Endothelial cell (in vitro differentiated cells): ENCODE data around the gene ELOA. TPM values are rescaled to one million over a fixed set of nuclear protein-coding genes. Genes with fewer than 3 reads are reported as not detected.

Experiments used
- DNase-seq: peaks from one replicate; pipeline ENCODE4 v3.0.0; 2021; ENCODE audit warnings: low spot score
- H3K27ac Mint-ChIP-seq: one replicate; pipeline ENCODE4 v1.8.0; 2021; ENCODE audit warnings: mixed read lengths, inconsistent platforms; ENCODE audit not compliant: unreplicated experiment
- H3K27me3 Mint-ChIP-seq: one replicate; pipeline ENCODE4 v1.8.0; 2021; ENCODE audit warnings: mild to moderate bottlenecking, moderate library complexity, mixed read lengths, inconsistent platforms; ENCODE audit not compliant: unreplicated experiment
- H3K36me3 Mint-ChIP-seq: one replicate; pipeline ENCODE4 v1.8.0; 2021; ENCODE audit warnings: mild to moderate bottlenecking, low read depth, mixed read lengths, inconsistent platforms; ENCODE audit not compliant: unreplicated experiment
- H3K4me1 Mint-ChIP-seq: one replicate; pipeline ENCODE4 v1.8.0; 2021; ENCODE audit warnings: mild to moderate bottlenecking, mixed read lengths, inconsistent platforms; ENCODE audit not compliant: unreplicated experiment
- H3K4me3 Mint-ChIP-seq: one replicate; pipeline ENCODE4 v1.8.0; 2021; ENCODE audit warnings: mild to moderate bottlenecking, mixed read lengths, inconsistent platforms; ENCODE audit not compliant: unreplicated experiment
- H3K9me3 Mint-ChIP-seq: one replicate; pipeline ENCODE4 v1.8.0; 2021; ENCODE audit warnings: mixed read lengths, inconsistent platforms; ENCODE audit not compliant: unreplicated experiment
- total RNA-seq: library from RNA; stranded (reverse); fragmentation: NEBNext Ultra II Directional; extraction: Animal tissue kit (Norgen Biotek cat#: 25700); gene quantifications from one replicate; pipeline ENCODE4 v1.2.1, GENCODE V29; 2021; ENCODE audit not compliant: unreplicated experiment
- TF ChIP-seq, protein P1 (sequence below): fragments of 200-600 bp; sonication (generic); IDR thresholded peaks from one replicate; pipeline ENCODE4 v1.5.0; 2021; ENCODE audit warnings: antibody characterized with exemption; ENCODE audit not compliant: unreplicated experiment

ELOA gene
- total RNA-seq, 1 donor from 2014 or later: 54.4 TPM

DNA sequence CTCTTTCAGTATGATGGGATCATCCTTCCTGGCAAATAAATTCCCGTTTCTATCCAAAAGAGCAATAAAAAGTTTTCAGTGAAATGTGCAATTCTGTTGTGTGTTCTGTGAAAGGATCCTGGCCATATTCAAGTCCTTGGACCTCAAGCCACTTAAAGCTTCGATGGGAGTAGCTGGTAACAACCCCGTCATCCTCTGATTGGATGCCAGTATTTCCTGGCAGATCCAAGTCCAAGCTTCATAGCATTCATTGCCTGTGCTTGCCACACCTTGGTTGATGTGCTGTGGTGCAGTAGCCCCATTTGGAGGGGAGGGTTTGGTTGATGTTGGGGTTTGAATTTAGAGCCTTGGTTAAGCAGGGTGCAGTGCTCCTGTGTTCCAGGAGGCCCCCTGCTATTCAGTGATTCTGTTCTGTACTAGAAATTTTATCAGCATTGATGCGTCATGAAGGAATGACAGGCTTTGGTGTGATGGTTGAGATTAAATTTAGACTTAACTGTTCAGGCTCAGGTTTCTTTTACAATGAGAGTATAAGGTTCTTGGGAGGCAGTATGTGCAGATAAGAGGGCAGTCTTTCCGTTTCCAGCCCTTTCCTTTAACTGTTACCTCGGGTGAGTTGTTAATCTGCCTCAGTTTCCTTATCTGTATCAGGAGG lies 46.8 kb upstream of the ELOA start:
- Mint-ChIP-seq H3K27me3 (peaks cover 1% of the 10 kb centered on the region), H3K9me3 (no peaks in the 10 kb centered on the region), H3K27ac (no peak overlapping the region), H3K4me3 (no peak overlapping the region), H3K36me3 (peaks cover 55% of the 10 kb centered on the region), H3K4me1 (peaks cover 40% of the 10 kb centered on the region)
- TF ChIP-seq, protein P1, sequence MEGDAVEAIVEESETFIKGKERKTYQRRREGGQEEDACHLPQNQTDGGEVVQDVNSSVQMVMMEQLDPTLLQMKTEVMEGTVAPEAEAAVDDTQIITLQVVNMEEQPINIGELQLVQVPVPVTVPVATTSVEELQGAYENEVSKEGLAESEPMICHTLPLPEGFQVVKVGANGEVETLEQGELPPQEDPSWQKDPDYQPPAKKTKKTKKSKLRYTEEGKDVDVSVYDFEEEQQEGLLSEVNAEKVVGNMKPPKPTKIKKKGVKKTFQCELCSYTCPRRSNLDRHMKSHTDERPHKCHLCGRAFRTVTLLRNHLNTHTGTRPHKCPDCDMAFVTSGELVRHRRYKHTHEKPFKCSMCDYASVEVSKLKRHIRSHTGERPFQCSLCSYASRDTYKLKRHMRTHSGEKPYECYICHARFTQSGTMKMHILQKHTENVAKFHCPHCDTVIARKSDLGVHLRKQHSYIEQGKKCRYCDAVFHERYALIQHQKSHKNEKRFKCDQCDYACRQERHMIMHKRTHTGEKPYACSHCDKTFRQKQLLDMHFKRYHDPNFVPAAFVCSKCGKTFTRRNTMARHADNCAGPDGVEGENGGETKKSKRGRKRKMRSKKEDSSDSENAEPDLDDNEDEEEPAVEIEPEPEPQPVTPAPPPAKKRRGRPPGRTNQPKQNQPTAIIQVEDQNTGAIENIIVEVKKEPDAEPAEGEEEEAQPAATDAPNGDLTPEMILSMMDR: no peak
- no peak for DNase-seq

DNA sequence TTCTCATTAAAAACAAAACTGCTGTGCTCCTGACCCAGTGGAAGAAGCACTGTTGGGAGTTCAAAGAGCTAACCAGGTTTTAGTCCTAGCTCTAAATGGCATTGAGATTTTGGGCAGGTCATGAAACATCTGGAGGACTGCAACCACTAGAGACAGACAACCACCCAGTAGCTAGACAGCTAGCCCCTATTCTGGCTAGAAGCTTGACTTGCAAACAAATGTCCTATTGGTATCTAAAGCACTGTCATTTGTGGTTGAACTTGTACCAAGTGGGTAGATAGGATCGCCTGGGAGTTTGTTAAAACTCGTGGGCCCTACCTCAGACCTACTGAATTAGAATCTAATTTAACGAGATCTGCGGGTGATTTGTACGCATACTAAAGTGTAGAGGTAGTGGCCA lies 44.8 kb upstream of the ELOA start:
- Mint-ChIP-seq H3K27me3 (no peaks in the 10 kb centered on the region), H3K36me3 (peaks cover 45% of the 10 kb centered on the region), H3K9me3 (no peaks in the 10 kb centered on the region), H3K4me1 (peaks cover 25% of the 10 kb centered on the region), H3K27ac (no peak overlapping the region), H3K4me3 (no peak overlapping the region)
- no peak for DNase-seq
- TF ChIP-seq, protein P1: no peak

DNA sequence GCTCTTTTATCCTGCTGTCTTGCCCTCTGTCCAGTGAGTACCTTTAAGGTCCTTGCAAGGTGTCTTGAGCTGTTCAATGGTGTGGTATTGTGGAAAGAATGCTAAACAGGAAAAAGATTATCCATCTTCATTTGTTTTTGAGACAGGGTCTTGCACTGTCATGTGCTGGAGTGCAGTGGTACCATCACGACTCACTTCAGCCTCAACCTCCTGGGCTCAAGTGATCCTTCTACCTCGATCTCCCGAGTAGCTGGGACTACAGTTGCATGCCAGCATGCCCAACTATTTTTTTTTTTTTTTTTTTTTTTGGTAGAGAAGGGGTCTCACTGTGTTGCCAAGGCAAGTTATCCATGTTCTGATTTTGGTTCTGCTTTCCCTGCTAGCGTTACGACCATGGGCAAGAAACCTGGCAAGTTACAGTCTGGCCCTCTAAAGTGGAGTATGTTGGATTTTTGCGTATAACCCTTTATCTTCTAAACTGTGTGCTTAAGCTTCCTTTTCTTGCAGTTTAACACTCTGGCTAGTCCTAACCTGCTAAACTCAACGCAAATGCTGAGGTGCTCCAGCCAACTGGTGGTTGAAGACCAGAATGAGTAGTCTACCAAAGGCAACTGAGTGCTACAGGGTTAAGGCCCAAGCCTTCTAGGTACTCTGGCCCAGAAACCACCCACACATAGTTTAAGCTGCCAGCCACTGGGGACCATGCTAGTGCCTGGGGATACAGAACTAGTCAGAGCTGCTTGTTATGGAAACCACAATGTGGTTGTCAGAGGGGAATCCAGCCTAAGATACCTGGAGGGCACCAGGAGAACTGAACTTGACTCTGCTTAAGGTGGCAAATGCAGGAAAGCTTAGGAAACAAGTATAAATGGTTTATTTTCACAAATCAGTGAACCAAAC lies 43.7 kb upstream of the ELOA start:
- DNase-seq: no peak
- Mint-ChIP-seq H3K9me3 (no peaks in the 10 kb centered on the region), H3K4me1 (peaks cover 15% of the 10 kb centered on the region), H3K4me3 (no peak overlapping the region), H3K27ac (peak overlapping the region; percentile 42), H3K27me3 (no peaks in the 10 kb centered on the region), H3K36me3 (peaks cover 41% of the 10 kb centered on the region)
- TF ChIP-seq, protein P1: no peak

DNA sequence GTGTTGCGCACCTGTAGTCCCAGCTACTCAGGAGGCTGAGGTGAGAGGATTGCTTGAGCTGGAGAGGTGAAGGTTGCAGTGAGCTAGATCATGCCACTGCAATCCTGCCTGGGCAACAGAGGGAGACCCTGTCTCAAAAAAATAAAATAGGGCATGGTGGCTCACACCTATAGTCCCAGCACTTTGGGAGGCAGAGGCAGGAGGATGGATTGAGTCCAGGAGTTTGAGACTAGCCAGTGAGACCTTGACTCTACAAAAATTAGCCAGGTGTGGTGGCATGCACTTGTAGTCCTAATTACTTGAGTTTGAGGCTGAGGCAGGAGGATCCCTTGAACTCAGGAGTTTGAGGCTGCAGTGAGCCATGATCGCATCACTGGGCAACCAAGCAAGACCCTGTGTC lies 42.0 kb upstream of the ELOA start:
- Mint-ChIP-seq H3K9me3 (no peaks in the 10 kb centered on the region), H3K36me3 (peaks cover 23% of the 10 kb centered on the region), H3K27ac (no peak overlapping the region), H3K4me3 (no peak overlapping the region), H3K4me1 (peaks cover 1% of the 10 kb centered on the region), H3K27me3 (no peaks in the 10 kb centered on the region)
- no peak for DNase-seq
- TF ChIP-seq, protein P1: no peak

DNA sequence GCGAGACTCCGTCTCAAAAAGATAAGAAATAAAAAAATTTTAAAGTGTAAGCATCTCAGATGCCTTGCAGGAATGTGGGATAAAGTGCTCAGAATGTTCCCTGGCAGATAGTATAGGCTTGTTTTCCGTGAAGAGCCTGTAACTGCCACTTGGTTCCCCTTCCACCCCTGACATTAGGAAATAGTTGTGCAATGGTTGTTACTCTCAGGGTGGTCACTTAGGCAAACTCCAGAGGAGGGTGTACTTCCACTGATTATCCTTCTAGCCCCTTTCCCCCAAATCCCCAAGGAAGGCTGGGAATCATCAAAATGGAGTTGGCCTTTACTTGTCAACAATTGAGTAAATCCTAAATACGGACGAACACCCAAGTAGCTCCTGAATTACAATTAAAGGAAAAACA lies 41.3 kb upstream of the ELOA start:
- TF ChIP-seq, protein P1: no peak
- no peaks in the 10 kb centered on the region for H3K9me3 Mint-ChIP-seq
- H3K4me3 Mint-ChIP-seq: no peak overlapping the region
- H3K36me3 Mint-ChIP-seq: peaks cover 18% of the 10 kb centered on the region
- H3K27ac Mint-ChIP-seq: no peak overlapping the region
- DNase-seq: no peak
- no peaks in the 10 kb centered on the region for H3K27me3 Mint-ChIP-seq
- no peaks in the 10 kb centered on the region for H3K4me1 Mint-ChIP-seq
